ENCODE data around the gene DNAJB6. TPM values are rescaled to one million over a fixed set of nuclear protein-coding genes. Genes with fewer than 3 reads are reported as not detected.

The DNAJB6 gene
- total RNA-seq, 1 experiment from 2014 or later, result 82.5 TPM

DNA sequence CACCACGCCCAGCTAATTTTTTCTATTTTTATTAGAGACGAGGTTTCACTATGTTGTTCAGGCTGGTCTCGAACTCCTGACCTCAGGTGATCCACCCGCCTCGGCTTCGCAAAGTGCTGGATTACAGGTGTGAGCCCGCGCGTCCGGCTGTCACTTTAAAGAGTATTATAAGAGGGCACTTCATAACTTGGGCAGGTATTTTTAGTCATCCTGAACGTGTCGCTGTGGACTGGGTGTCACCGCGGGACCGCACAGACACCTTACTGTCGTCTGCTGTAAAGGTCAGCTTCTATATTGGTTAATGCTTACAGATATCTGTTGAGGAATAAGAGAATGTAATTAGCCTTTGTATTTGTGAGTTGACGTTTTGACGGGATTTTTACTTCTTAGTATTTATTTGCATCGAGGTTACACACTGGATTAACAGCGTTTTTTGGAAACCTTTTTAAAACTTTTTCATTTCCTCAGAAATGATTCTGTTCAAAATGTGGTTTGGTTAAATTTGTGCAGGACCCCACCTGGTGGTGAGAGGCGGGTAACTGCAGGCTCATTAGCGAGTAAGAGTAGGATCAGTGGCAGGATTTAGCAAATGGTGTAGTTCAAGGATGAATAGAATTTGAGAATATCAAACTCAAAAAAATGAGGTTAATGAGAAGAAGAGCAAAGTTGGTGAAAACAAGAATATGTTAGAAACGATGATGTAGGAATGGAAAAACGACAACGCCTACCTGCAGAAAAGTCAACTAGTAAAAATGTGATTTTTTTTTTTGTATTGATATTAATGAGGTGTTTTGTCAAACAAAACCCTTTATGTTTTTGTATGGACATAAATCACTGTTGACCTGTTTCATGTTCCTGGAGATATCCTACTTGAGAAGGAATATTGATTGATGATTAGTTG lies 3.2 kb downstream of the DNAJB6 start (continued):
- TF ChIP-seq POLR2AphosphoS5 (IDR thresholded peaks at IDR 0.05; ENCODE audit: low read depth, low read length) (no peak), SRF (IDR thresholded peaks at IDR 0.05; ENCODE audit: low read depth) (no peak), ZFX (IDR thresholded peaks at IDR 0.05) (no peak), REST (IDR thresholded peaks at IDR 0.05; ENCODE audit: low read depth) (no peak), CEBPB (IDR thresholded peaks at IDR 0.05; ENCODE audit: low read depth) (no peak), TCF7L2 (IDR thresholded peaks at IDR 0.05; ENCODE audit: borderline replicate concordance, extremely low read depth, insufficient read depth, insufficient read length) (no peak)
- TF ChIP-seq, protein P1, sequence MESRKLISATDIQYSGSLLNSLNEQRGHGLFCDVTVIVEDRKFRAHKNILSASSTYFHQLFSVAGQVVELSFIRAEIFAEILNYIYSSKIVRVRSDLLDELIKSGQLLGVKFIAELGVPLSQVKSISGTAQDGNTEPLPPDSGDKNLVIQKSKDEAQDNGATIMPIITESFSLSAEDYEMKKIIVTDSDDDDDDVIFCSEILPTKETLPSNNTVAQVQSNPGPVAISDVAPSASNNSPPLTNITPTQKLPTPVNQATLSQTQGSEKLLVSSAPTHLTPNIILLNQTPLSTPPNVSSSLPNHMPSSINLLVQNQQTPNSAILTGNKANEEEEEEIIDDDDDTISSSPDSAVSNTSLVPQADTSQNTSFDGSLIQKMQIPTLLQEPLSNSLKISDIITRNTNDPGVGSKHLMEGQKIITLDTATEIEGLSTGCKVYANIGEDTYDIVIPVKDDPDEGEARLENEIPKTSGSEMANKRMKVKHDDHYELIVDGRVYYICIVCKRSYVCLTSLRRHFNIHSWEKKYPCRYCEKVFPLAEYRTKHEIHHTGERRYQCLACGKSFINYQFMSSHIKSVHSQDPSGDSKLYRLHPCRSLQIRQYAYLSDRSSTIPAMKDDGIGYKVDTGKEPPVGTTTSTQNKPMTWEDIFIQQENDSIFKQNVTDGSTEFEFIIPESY (IDR thresholded peaks at IDR 0.05; ENCODE audit: extremely low read depth, insufficient replicate concordance, low read length), result no peak
- TF ChIP-seq, protein P2, sequence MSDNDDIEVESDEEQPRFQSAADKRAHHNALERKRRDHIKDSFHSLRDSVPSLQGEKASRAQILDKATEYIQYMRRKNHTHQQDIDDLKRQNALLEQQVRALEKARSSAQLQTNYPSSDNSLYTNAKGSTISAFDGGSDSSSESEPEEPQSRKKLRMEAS (IDR thresholded peaks at IDR 0.05), result 0 out of 2 replicates have a peak, but pooled peaks have one; percentile 7
